ENCODE data around the gene LITAF. TPM values are rescaled to one million over a fixed set of nuclear protein-coding genes. Genes with fewer than 3 reads are reported as not detected.

LITAF gene
- total RNA-seq, 1 experiment from 2014 or later: 244 TPM

GRCh38 chr16:11563493-11564040, 23.2 kb downstream of the LITAF start:
- peaks cover 21% of the 10 kb centered on the region; the same call in 1 of the 2 replicates for H3F3A ChIP-seq (ENCODE audit: insufficient read depth, low read depth)
- CTCF ChIA-PET: interaction anchor here (0.6 kb wide), 2 partner anchors 18 to 79 kb away, joined by 3 to 7 read pairs; no protein-coding TSS in a partner anchor
- BruUV-seq (replicated peaks): no TSS peak

GRCh38 chr16:11562941-11563340, 23.8 kb downstream of the LITAF start:
- no peak for TF ChIP-seq CTCF (conservative IDR thresholded peaks at IDR 0.05)
- TF ChIP-seq EZH2 (IDR thresholded peaks at IDR 0.05; ENCODE audit: low read depth): no peak
- no peak overlapping the region for H3K4me3 ChIP-seq
- no peaks in the 10 kb centered on the region for H3K9me2 ChIP-seq (ENCODE audit: insufficient read depth)
- H2AFZ ChIP-seq: no peak overlapping the region
- DNase-seq: no peak
- no peaks in the 10 kb centered on the region for H3K4me1 ChIP-seq (replicated peaks; ENCODE audit: insufficient read depth)
- H3K27ac ChIP-seq: no peak overlapping the region
- POLR2A ChIA-PET (ENCODE audit: unreplicated experiment): interaction anchor here (0.6 kb wide), 1 partner anchor 118 kb away, joined by 4 read pairs; no protein-coding TSS in a partner anchor
- no TSS peak for BruUV-seq (replicated peaks)
- CTCF ChIA-PET: interaction anchor here (0.6 kb wide), 2 partner anchors 17 to 150 kb away, joined by 3 to 13 read pairs; no protein-coding TSS in a partner anchor
- peaks cover 75% of the 10 kb centered on the region for H3K79me2 ChIP-seq (ENCODE audit: low read depth)
- peaks cover 48% of the 10 kb centered on the region for H4K20me1 ChIP-seq (ENCODE audit: insufficient read depth)
- H3K27me3 ChIP-seq (ENCODE audit: insufficient read depth, low read depth): no peaks in the 10 kb centered on the region
- peaks cover 24% of the 10 kb centered on the region; the same call in 1 of the 2 replicates for H3F3A ChIP-seq (ENCODE audit: insufficient read depth, low read depth)
- H3K9me3 ChIP-seq (ENCODE audit: insufficient read depth, low read depth): no peaks in the 10 kb centered on the region
- intact Hi-C loops (cut with micrococcal nuclease; ENCODE audit: unreplicated experiment): no loop called here
- no peaks in the 10 kb centered on the region; the same call in 1 of the 2 replicates for H3K36me3 ChIP-seq (ENCODE audit: low read depth)
- H3K4me2 ChIP-seq: no peak overlapping the region

More at GRCh38 chr16:11563493-11564040, 23.2 kb downstream of the LITAF start:
- intact Hi-C loops (cut with micrococcal nuclease; ENCODE audit: unreplicated experiment): no loop called here
- Histone ChIP-seq H4K20me1 (ENCODE audit: insufficient read depth) (peaks cover 54% of the 10 kb centered on the region), H2AFZ (no peak overlapping the region), H3K27ac (no peak overlapping the region), H3K4me1 (replicated peaks; ENCODE audit: insufficient read depth) (no peaks in the 10 kb centered on the region), H3K9me3 (ENCODE audit: insufficient read depth, low read depth) (no peaks in the 10 kb centered on the region), H3K27me3 (ENCODE audit: insufficient read depth, low read depth) (no peaks in the 10 kb centered on the region), H3K79me2 (ENCODE audit: low read depth) (peaks cover 76% of the 10 kb centered on the region), H3K9me2 (ENCODE audit: insufficient read depth) (no peaks in the 10 kb centered on the region), H3K36me3 (ENCODE audit: low read depth) (no peaks in the 10 kb centered on the region; the same call in 1 of the 2 replicates), H3K4me2 (no peak overlapping the region), H3K4me3 (no peak overlapping the region)
- POLR2A ChIA-PET (ENCODE audit: unreplicated experiment): interaction anchor here (0.6 kb wide), 1 partner anchor 117 kb away, joined by 4 read pairs; no protein-coding TSS in a partner anchor
- DNase-seq: no peak
- no peak for TF ChIP-seq CTCF (conservative IDR thresholded peaks at IDR 0.05)
- no peak for TF ChIP-seq EZH2 (IDR thresholded peaks at IDR 0.05; ENCODE audit: low read depth)

- H3K4me1 ChIP-seq (replicated peaks; ENCODE audit: insufficient read depth): no peaks in the 10 kb centered on the region
- TF ChIP-seq EZH2 (IDR thresholded peaks at IDR 0.05; ENCODE audit: low read depth) (no peak), CTCF (conservative IDR thresholded peaks at IDR 0.05) (no peak)
- H3K36me3 ChIP-seq (ENCODE audit: low read depth): peaks cover 3% of the 10 kb centered on the region; the same call in 1 of the 2 replicates
- H3K9me3 ChIP-seq (ENCODE audit: insufficient read depth, low read depth): no peaks in the 10 kb centered on the region
- intact Hi-C loops (cut with micrococcal nuclease; ENCODE audit: unreplicated experiment): no loop called here
- no TSS peak for BruUV-seq (replicated peaks)
- peaks cover 43% of the 10 kb centered on the region for H4K20me1 ChIP-seq (ENCODE audit: insufficient read depth)
- no peaks in the 10 kb centered on the region for H3K9me2 ChIP-seq (ENCODE audit: insufficient read depth)
- peaks cover 74% of the 10 kb centered on the region for H3K79me2 ChIP-seq (ENCODE audit: low read depth)
- DNase-seq: no peak
- no peak overlapping the region for H3K27ac ChIP-seq
- no peak overlapping the region for H2AFZ ChIP-seq
- peaks cover 26% of the 10 kb centered on the region; the same call in 1 of the 2 replicates for H3F3A ChIP-seq (ENCODE audit: insufficient read depth, low read depth)
- H3K4me3 ChIP-seq: no peak overlapping the region
- H3K4me2 ChIP-seq: no peak overlapping the region
- H3K27me3 ChIP-seq (ENCODE audit: insufficient read depth, low read depth): no peaks in the 10 kb centered on the region
- ChIA-PET CTCF (interaction anchor here (0.6 kb wide), 1 partner anchor 150 kb away, joined by 13 read pairs; no protein-coding TSS in a partner anchor), POLR2A (ENCODE audit: unreplicated experiment) (no interaction called here)
Observed at GRCh38 chr16:11562411-11562810, 24.3 kb downstream of the LITAF start.
